Measurements from ENCODE around the gene CLEC11A.
"Not testable (repeated sequence)": the region's sequence is repeated elsewhere in the genome, so short reads cannot be mapped to it uniquely, and the experiment has no call there.

CLEC11A gene

DNA sequence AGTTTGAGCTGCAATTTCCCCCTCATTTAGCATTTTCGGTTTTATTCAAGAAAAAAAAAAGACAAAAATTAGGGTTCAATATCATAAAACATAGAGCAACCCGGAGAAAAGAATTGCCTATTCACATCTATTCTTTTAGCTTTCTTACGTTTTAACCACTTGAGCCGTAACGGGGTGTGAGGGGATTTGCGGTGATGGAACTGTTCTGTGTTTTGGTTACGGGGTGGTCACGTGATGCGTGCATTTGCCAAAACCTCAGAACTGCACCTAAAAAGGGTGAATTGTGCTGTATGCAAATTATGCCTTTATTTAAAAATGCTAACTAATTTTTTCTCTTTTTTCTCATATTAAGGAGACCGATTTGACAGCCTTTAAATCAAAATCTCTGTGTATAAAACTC, 22.1 kb downstream of the CLEC11A start:
- Histone ChIP-seq H3K9ac (ENCODE audit: low read length) (no peak overlapping the region), H3K4me1 (ENCODE audit: control insufficient read depth in 1 of 2, insufficient read depth in 2 of 2, low read length in 2 of 2) (no peaks in the 10 kb centered on the region), H3K36me3 (ENCODE audit: control insufficient read depth in 1 of 2, insufficient read depth in 2 of 2, low read length in 2 of 2) (no peaks in the 10 kb centered on the region), H2AFZ (ENCODE audit: insufficient read depth, low read length, poor library complexity) (no peak overlapping the region), H4K8ac (ENCODE audit: low read depth, low read length) (no peak overlapping the region), H4K12ac (ENCODE audit: low read depth, low read length) (no peak overlapping the region), H3K23ac (ENCODE audit: low read length) (no peak overlapping the region), H3K27ac (ENCODE audit: low read depth, low read length) (no peak overlapping the region), H3K18ac (ENCODE audit: low read length) (no peak overlapping the region), H3K4me3 (ENCODE audit: low read depth, low read length) (no peak overlapping the region), H3K4ac (ENCODE audit: low read depth, low read length) (no peak overlapping the region), H3K27me3 (ENCODE audit: insufficient read depth, low read length) (no peaks in the 10 kb centered on the region), H2BK12ac (ENCODE audit: low read length) (no peak overlapping the region), H3K14ac (ENCODE audit: low read length) (no peak overlapping the region), H4K91ac (ENCODE audit: low read depth, low read length) (no peak overlapping the region), H3K4me2 (ENCODE audit: low read length) (no peak overlapping the region), H2BK5ac (ENCODE audit: low read depth, low read length, poor library complexity) (no peak overlapping the region), H2AK5ac (ENCODE audit: low read length) (no peak overlapping the region), H3K79me1 (ENCODE audit: low read length) (peaks cover 3% of the 10 kb centered on the region), H2BK120ac (ENCODE audit: insufficient read depth, low read length, poor library complexity) (no peak overlapping the region), H3K79me2 (ENCODE audit: control insufficient read depth, insufficient read depth, low read length, poor library complexity) (no peaks in the 10 kb centered on the region), H3K9me3 (ENCODE audit: insufficient read depth, low read depth, low read length) (no peaks in the 10 kb centered on the region)
- no CpG with 5 or more reads among the region's 10 CpGs for whole genome bisulfite sequencing (ENCODE audit: extremely low coverage, insufficient coverage, insufficient read length)
- DNase-seq, result no peak

DNA sequence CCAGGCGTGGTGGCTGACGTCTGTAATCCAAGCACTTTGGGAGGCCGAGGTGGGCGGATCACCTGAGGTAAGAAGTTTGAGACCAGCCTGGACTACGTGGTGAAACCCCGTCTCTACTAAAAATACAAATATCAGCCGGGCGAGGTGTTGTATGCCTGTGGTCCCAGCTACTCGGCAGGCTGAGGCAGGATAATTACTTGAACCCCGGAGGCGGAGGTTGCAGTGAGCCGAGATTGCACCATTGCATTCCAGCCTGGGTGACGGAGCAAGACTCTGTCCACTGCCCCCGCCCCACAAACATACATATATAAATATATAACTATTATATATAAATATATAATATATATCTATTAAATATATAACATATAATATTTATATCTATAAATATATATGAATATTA, 24.0 kb downstream of the CLEC11A start:
- H4K91ac ChIP-seq (ENCODE audit: low read depth, low read length); H3K27ac ChIP-seq (ENCODE audit: low read depth, low read length); H3K27me3 ChIP-seq (ENCODE audit: insufficient read depth, low read length); H3K4ac ChIP-seq (ENCODE audit: low read depth, low read length); H4K8ac ChIP-seq (ENCODE audit: low read depth, low read length); H2AK5ac ChIP-seq (ENCODE audit: low read length); H3K79me1 ChIP-seq (ENCODE audit: low read length); H2BK12ac ChIP-seq (ENCODE audit: low read length); H3K9ac ChIP-seq (ENCODE audit: low read length); H3K4me3 ChIP-seq (ENCODE audit: low read depth, low read length); H3K4me2 ChIP-seq (ENCODE audit: low read length); H2BK120ac ChIP-seq (ENCODE audit: insufficient read depth, low read length, poor library complexity); H3K9me3 ChIP-seq (ENCODE audit: insufficient read depth, low read depth, low read length); H3K14ac ChIP-seq (ENCODE audit: low read length); H3K79me2 ChIP-seq (ENCODE audit: control insufficient read depth, insufficient read depth, low read length, poor library complexity); H3K4me1 ChIP-seq (ENCODE audit: control insufficient read depth in 1 of 2, insufficient read depth in 2 of 2, low read length in 2 of 2); H3K36me3 ChIP-seq (ENCODE audit: control insufficient read depth in 1 of 2, insufficient read depth in 2 of 2, low read length in 2 of 2); H3K23ac ChIP-seq (ENCODE audit: low read length); H3K18ac ChIP-seq (ENCODE audit: low read length); H2AFZ ChIP-seq (ENCODE audit: insufficient read depth, low read length, poor library complexity): not testable (repeated sequence)
- peak; percentile 70 to 76 for DNase-seq
- Histone ChIP-seq H4K12ac (ENCODE audit: low read depth, low read length) (peak overlapping the region; percentile 22), H2BK5ac (ENCODE audit: low read depth, low read length, poor library complexity) (peak overlapping the region; percentile 14)
- WGBS (ENCODE audit: extremely low coverage, insufficient coverage, insufficient read length), result no CpG with 5 or more reads among the region's 14 CpGs

GRCh38 chr19:50749490-50749889, 26.3 kb downstream of the CLEC11A start:
- Histone ChIP-seq H3K4me3 (ENCODE audit: low read depth, low read length) (no peak overlapping the region), H3K9me3 (ENCODE audit: insufficient read depth, low read depth, low read length) (no peaks in the 10 kb centered on the region), H4K8ac (ENCODE audit: low read depth, low read length) (no peak overlapping the region), H2BK5ac (ENCODE audit: low read depth, low read length, poor library complexity) (no peak overlapping the region), H3K23ac (ENCODE audit: low read length) (no peak overlapping the region), H3K79me2 (ENCODE audit: control insufficient read depth, insufficient read depth, low read length, poor library complexity) (no peaks in the 10 kb centered on the region), H3K9ac (ENCODE audit: low read length) (no peak overlapping the region), H3K4me1 (ENCODE audit: control insufficient read depth in 1 of 2, insufficient read depth in 2 of 2, low read length in 2 of 2) (peaks cover 0 to 3% of the 10 kb centered on the region in 2 experiments), H2AFZ (ENCODE audit: insufficient read depth, low read length, poor library complexity) (no peak overlapping the region), H3K27ac (ENCODE audit: low read depth, low read length) (no peak overlapping the region), H3K18ac (ENCODE audit: low read length) (no peak overlapping the region), H3K27me3 (ENCODE audit: insufficient read depth, low read length) (no peaks in the 10 kb centered on the region), H2AK5ac (ENCODE audit: low read length) (no peak overlapping the region), H4K91ac (ENCODE audit: low read depth, low read length) (no peak overlapping the region), H3K4ac (ENCODE audit: low read depth, low read length) (no peak overlapping the region), H2BK12ac (ENCODE audit: low read length) (no peak overlapping the region), H3K79me1 (ENCODE audit: low read length) (peaks cover 6% of the 10 kb centered on the region), H3K4me2 (ENCODE audit: low read length) (no peak overlapping the region), H2BK120ac (ENCODE audit: insufficient read depth, low read length, poor library complexity) (no peak overlapping the region), H3K36me3 (ENCODE audit: control insufficient read depth in 1 of 2, insufficient read depth in 2 of 2, low read length in 2 of 2) (no peaks in the 10 kb centered on the region), H4K12ac (ENCODE audit: low read depth, low read length) (no peak overlapping the region), H3K14ac (ENCODE audit: low read length) (no peak overlapping the region)
- no CpG with 5 or more reads among the region's 6 CpGs for WGBS (ENCODE audit: extremely low coverage, insufficient coverage, insufficient read length)
- no peak for DNase-seq

- no peak overlapping the region for H4K12ac ChIP-seq (ENCODE audit: low read depth, low read length)
Measured at GRCh38 chr19:50750010-50750409, 26.8 kb downstream of the CLEC11A start.

More at GRCh38 chr19:50750010-50750409, 26.8 kb downstream of the CLEC11A start:
- H3K79me2 ChIP-seq (ENCODE audit: control insufficient read depth, insufficient read depth, low read length, poor library complexity), result no peaks in the 10 kb centered on the region
- no peak overlapping the region for H3K4ac ChIP-seq (ENCODE audit: low read depth, low read length)
- no peak overlapping the region for H3K23ac ChIP-seq (ENCODE audit: low read length)
- H3K9me3 ChIP-seq (ENCODE audit: insufficient read depth, low read depth, low read length), result no peaks in the 10 kb centered on the region
- H2BK5ac ChIP-seq (ENCODE audit: low read depth, low read length, poor library complexity), result no peak overlapping the region
- H4K8ac ChIP-seq (ENCODE audit: low read depth, low read length), result no peak overlapping the region
- no peak overlapping the region for H3K27ac ChIP-seq (ENCODE audit: low read depth, low read length)
- H3K27me3 ChIP-seq (ENCODE audit: insufficient read depth, low read length), result no peaks in the 10 kb centered on the region
- no peaks in the 10 kb centered on the region for H3K36me3 ChIP-seq (ENCODE audit: control insufficient read depth in 1 of 2, insufficient read depth in 2 of 2, low read length in 2 of 2)
- H3K79me1 ChIP-seq (ENCODE audit: low read length), result peaks cover 6% of the 10 kb centered on the region
- H3K9ac ChIP-seq (ENCODE audit: low read length), result no peak overlapping the region
- H2BK12ac ChIP-seq (ENCODE audit: low read length), result peak overlapping the region; percentile 14
- H2BK120ac ChIP-seq (ENCODE audit: insufficient read depth, low read length, poor library complexity), result no peak overlapping the region
- WGBS (ENCODE audit: extremely low coverage, insufficient coverage, insufficient read length), result no CpG with 5 or more reads among the region's 15 CpGs
- H3K18ac ChIP-seq (ENCODE audit: low read length), result no peak overlapping the region
- no peak overlapping the region for H3K4me2 ChIP-seq (ENCODE audit: low read length)
- H3K4me1 ChIP-seq (ENCODE audit: control insufficient read depth in 1 of 2, insufficient read depth in 2 of 2, low read length in 2 of 2), result peaks cover 0 to 3% of the 10 kb centered on the region in 2 experiments
- peak in 1 of 2 donors; percentile 32 for DNase-seq
- H3K14ac ChIP-seq (ENCODE audit: low read length), result no peak overlapping the region
- no peak overlapping the region for H2AFZ ChIP-seq (ENCODE audit: insufficient read depth, low read length, poor library complexity)
- H2AK5ac ChIP-seq (ENCODE audit: low read length), result no peak overlapping the region
- H4K91ac ChIP-seq (ENCODE audit: low read depth, low read length), result peak overlapping the region; percentile 11
- H3K4me3 ChIP-seq (ENCODE audit: low read depth, low read length), result no peak overlapping the region
